ENCODE results near the gene UBXN4. TPM values are rescaled to one million over a fixed set of nuclear protein-coding genes. Genes with fewer than 3 reads are reported as not detected.
A peak's percentile ranks its signal among the peaks of the same experiment; 100 is the strongest.

UBXN4 gene
- total and polyA plus RNA-seq, 2 of the 4 experiments (the other 2 are of a cell fraction): 48.1 to 49.1 TPM

DNA sequence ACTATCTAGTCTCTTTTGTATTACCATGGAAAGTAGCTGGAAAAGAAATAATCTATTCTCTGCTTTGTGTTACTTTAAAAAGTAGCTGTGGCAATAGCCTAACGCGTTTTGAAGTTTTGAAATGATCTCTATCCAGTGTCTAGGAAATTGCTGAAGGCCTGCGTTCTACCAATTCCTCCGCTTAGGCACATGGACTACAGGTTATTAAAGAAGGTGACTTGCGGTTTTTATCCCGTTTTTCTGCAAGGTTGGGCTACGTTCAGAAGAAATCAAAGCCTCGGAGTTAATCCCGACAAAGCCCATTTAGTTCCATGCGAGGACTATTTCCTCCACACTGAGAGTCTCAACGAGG, 636 bp upstream of the UBXN4 start:
- BruUV-seq (replicated peaks): no TSS peak
- in situ Hi-C loops (cut with MboI; ENCODE audit: low sequenced_read_pairs): no loop called here

More for the DNA sequence above, 636 bp upstream of the UBXN4 start:
- Histone ChIP-seq H4K20me1 (ENCODE audit: insufficient read depth, low read length) (peaks cover 20% of the 10 kb centered on the region; the same call in 1 of the 2 replicates), H2BK15ac (ENCODE audit: low read depth, low read length) (0 out of 3 replicates have a peak overlapping the region, but pooled peaks have one; percentile 1), H3K23ac (ENCODE audit: low read depth, low read length) (no peak overlapping the region), H3K79me1 (ENCODE audit: low read depth in 1 of 2, low read length in 2 of 2) (peaks cover 5 to 15% of the 10 kb centered on the region in 2 experiments; a peak in 3 of 4 replicates), H3K9me3 (ENCODE audit: control insufficient read depth, insufficient read depth, low read length) (no peaks in the 10 kb centered on the region), H3K4ac (ENCODE audit: low read depth, low read length) (peak overlapping the region; percentile 68; the same call in 1 of the 2 replicates), H3K4me2 (ENCODE audit: low read depth, low read length) (no peak overlapping the region), H4K8ac (ENCODE audit: low read depth in 2 of 2, low read length in 2 of 2) (peak overlapping the region; percentile 45 to 99), H3K14ac (replicated peaks; ENCODE audit: low read depth, low read length) (no peak overlapping the region), H2BK20ac (ENCODE audit: low read depth, low read length) (peak overlapping the region; percentile 65), H2AK5ac (ENCODE audit: low read depth, low read length) (no peak overlapping the region), H2AFZ (replicated peaks; ENCODE audit: low read length, poor library complexity) (peak overlapping the region; percentile 95), H3K56ac (ENCODE audit: extremely low read depth, insufficient read depth, low read length) (no peak overlapping the region), H4K91ac (ENCODE audit: insufficient read depth, low read depth, low read length) (no peak overlapping the region), H2BK120ac (ENCODE audit: low read depth, low read length) (peak overlapping the region; percentile 50), H3K18ac (ENCODE audit: low read depth, low read length) (no peak overlapping the region), H3K27me3 (ENCODE audit: control insufficient read depth, insufficient read depth, low read length) (no peaks in the 10 kb centered on the region), H3K9ac (ENCODE audit: low read depth, low read length) (no peak overlapping the region), H2BK5ac (ENCODE audit: low read depth, low read length, poor library complexity, severe bottlenecking) (no peak overlapping the region), H3K4me1 (ENCODE audit: control insufficient read depth, insufficient read depth, low read length) (peaks cover 8% of the 10 kb centered on the region), H3K36me3 (ENCODE audit: control insufficient read depth, insufficient read depth, low read length) (peaks cover 3% of the 10 kb centered on the region), H2AK9ac (replicated peaks; ENCODE audit: low read depth, low read length, poor library complexity) (peak overlapping the region; percentile 62), H3K4me3 (ENCODE audit: insufficient read depth, low read depth, low read length) (no peak overlapping the region), H3K27ac (ENCODE audit: insufficient read depth, low read length) (no peak overlapping the region), H4K5ac (ENCODE audit: low read depth, low read length) (peak overlapping the region; percentile 79), H3K9me1 (ENCODE audit: insufficient read depth, low read length) (peaks cover 3% of the 10 kb centered on the region; the same call in 1 of the 2 replicates)
- intact Hi-C loops (cut with micrococcal nuclease): loop anchor here (5.0 kb wide), 1 partner anchor 689 kb away; the partner anchor contains the start of gene RAB3GAP1
- ATAC-seq (ENCODE audit: low read depth) (no peak), DNase-seq (no peak)
- no peak for TF ChIP-seq SMC3 (IDR thresholded peaks at IDR 0.05; ENCODE audit: low read depth, low read length)
- 0 out of 2 replicates have a peak, but pooled peaks have one; percentile 16 for TF ChIP-seq NFE2L2 (IDR thresholded peaks at IDR 0.05; ENCODE audit: low read depth, low read length)
- dilution Hi-C loops (cut with HindIII; ENCODE audit: low sequenced_read_pairs, unreplicated experiment): no loop called here
- ChIA-PET POLR2A (ENCODE audit: unreplicated experiment) (interaction anchor here (0.6 kb wide), 1 partner anchor 96 kb away, joined by 3 read pairs; the partner anchor contains the start of gene LCT), CTCF (interaction anchor here (1.1 to 1.7 kb wide), 3 partner anchors 9 to 31 kb away, joined by 3 to 6 read pairs (median 3); no protein-coding TSS in a partner anchor)
- WGBS, 2 experiments (ENCODE audit: extremely low coverage in 2 of 2, insufficient read length in 1 of 2): 90% methylated on average over 4 of the region's 11 CpGs; no CpG with 5 or more reads in 1 of the 2 experiments

All from IMR-90 (cell line).